Body of pancreas (tissue), 4 donors: Measurements from ENCODE around the gene PHOX2A. TPM values are rescaled to one million over a fixed set of nuclear protein-coding genes. Genes with fewer than 3 reads are reported as not detected.
A peak's percentile ranks its signal among the peaks of the same experiment; 100 is the strongest.

Experiments
- ATAC-seq: fragments of 150-250 bp; one replicate; pipeline ENCODE4 v1.9.1; 2016
- DNase-seq, 4 donors: peaks; one replicate each; pipeline ENCODE4 v3.0.0-alpha.2; 2019
- H3K27ac ChIP-seq, 4 donors: fragments of 200-600 bp; sonication (generic); 1 replicate in 3 of 4; 2 replicates in 1 of 4; pipeline versions ENCODE4 v1.5.1 to v1.6.1; 2016 to 2019; ENCODE audit warnings: mild to moderate bottlenecking in 1 of 4, mixed read lengths in 1 of 4, moderate library complexity in 1 of 4
- H3K27me3 ChIP-seq, 2 donors: fragments of 200-600 bp; sonication (generic); one replicate each; pipeline ENCODE4 v1.6.0; 2016; ENCODE audit warnings: mild to moderate bottlenecking in 1 of 2
- H3K36me3 ChIP-seq, 2 donors: fragments of 200-600 bp; sonication (generic); replicated peaks in 1 of 2; 2 replicates each; pipeline ENCODE4 v1.5.1; 2016; ENCODE audit warnings: low read depth in 2 of 2; ENCODE audit not compliant: insufficient read depth in 1 of 2
- H3K4me1 ChIP-seq: fragments of 200-600 bp; sonication (generic); one replicate; pipeline ENCODE4 v1.6.0; 2016
- H3K4me3 ChIP-seq, 2 donors: fragments of 200-600 bp; sonication (generic); 1 replicate in 1 of 2; 2 replicates in 1 of 2; pipeline ENCODE4 v1.5.1; 2016 to 2019
- H3K9me3 ChIP-seq, 3 donors: fragments of 200-600 bp; sonication (generic); 1 replicate in 2 of 3; 2 replicates in 1 of 3; pipeline ENCODE4 v1.5.1; 2016
- POLR2A ChIP-seq, 3 donors: fragments of 450-650 bp; IDR thresholded peaks; one replicate each; pipeline ENCODE4 v1.6.1; 2016; ENCODE audit warnings: antibody characterized with exemption in 3 of 3, mild to moderate bottlenecking in 2 of 3
- whole genome bisulfite sequencing, 2 donors: methylation state at CpG; one replicate each; pipeline ENCODE4 v1.1.5; 2017; 5-methylcytosine and 5-hydroxymethylcytosine counted together
- intact Hi-C: fragments of 100-400 bp; cut with DNase I; formaldehyde crosslinking; loops from one replicate; pipeline ENCODE4 v1.15.1; 2023
- total RNA-seq, 2 donors: library from RNA; depleted of rRNA; stranded (reverse); fragments of >200 nt; gene quantifications; one replicate each; pipeline ENCODE4 v1.1.0, GENCODE V29; 2016
- TF ChIP-seq, protein P1 (sequence below), 7 experiments: fragments of 450-650 bp in 4 of 7; fragments of 200-600 bp in 3 of 7; sonication (generic) in 3 of 7; IDR thresholded peaks; one replicate each; pipeline ENCODE4 v1.5.1; 2016 to 2019; ENCODE audit warnings: antibody characterized with exemption in 7 of 7

The PHOX2A gene
- total RNA-seq, 2 donors from 2014 or later: not detected

DNA sequence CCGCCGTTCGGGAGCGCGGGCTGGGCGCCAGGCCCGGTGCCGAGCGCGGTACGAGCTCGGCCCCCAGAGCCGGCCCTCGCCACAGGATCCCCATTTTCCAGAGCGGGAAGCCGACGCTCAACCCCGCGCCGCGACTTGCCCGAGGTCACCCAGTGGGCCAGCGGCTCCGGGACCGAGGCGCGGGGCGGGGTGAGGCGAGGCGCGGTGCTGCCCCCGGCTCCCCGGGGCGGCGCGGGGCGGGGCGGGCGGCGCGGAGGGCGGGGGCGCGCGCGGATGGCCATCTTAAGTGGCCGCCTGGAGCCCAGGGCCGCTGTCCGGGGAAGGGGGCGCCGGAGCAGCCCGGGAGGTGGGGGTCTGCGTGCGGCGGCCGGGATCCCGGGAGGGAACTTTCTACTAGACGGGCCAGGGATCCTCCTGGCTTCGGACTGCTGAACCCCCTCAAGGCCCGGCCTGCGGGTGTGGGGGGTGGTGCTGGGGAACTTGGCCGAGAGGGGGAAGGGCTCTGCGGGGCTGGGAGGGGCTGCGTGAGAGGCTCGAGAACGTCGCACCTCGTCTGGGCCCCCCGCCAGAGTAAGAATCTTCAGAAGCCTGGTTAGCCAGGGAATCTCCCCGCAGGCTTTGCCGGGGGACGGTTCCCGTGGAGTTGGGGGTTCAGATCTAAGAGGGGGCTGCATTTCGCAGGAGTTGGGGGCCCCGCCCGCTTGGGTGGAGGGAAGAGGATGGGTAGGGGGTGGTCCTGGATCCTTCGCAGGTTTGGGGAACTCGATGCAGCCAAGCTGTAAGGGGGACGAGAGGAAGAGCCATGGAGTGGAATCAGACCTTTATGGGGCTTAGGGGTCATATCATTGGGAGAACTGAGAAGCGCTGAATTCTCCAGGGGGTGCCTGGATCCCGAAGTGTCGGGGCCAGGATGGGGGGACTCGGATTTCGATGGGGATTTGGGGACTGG, 20.1 kb downstream of the PHOX2A start:
- intact Hi-C loops: no loop called here
- DNase-seq (peak in 3 of 4 donors; percentile 59 to 81 (median 75)), ATAC-seq (peak; percentile 73)
- TF ChIP-seq POLR2A (IDR thresholded peaks at IDR 0.05): peak in 2 of 3 donors; percentile 42 to 53
- TF ChIP-seq, protein P1, sequence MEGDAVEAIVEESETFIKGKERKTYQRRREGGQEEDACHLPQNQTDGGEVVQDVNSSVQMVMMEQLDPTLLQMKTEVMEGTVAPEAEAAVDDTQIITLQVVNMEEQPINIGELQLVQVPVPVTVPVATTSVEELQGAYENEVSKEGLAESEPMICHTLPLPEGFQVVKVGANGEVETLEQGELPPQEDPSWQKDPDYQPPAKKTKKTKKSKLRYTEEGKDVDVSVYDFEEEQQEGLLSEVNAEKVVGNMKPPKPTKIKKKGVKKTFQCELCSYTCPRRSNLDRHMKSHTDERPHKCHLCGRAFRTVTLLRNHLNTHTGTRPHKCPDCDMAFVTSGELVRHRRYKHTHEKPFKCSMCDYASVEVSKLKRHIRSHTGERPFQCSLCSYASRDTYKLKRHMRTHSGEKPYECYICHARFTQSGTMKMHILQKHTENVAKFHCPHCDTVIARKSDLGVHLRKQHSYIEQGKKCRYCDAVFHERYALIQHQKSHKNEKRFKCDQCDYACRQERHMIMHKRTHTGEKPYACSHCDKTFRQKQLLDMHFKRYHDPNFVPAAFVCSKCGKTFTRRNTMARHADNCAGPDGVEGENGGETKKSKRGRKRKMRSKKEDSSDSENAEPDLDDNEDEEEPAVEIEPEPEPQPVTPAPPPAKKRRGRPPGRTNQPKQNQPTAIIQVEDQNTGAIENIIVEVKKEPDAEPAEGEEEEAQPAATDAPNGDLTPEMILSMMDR (IDR thresholded peaks at IDR 0.05): no peak
- WGBS, 2 donors: 0 to 1% methylated on average over 12 to 69 of the region's 84 CpGs
- peaks cover 0 to 2% of the 10 kb centered on the region in 2 donors for H3K36me3 ChIP-seq
- H3K27me3 ChIP-seq: no peaks in the 10 kb centered on the region
- H3K27ac ChIP-seq: peak overlapping the region; percentile 82 to 99 (median 96)
- no peaks in the 10 kb centered on the region for H3K9me3 ChIP-seq
- peaks cover 21% of the 10 kb centered on the region for H3K4me1 ChIP-seq
- peak overlapping the region; percentile 33 to 60 for H3K4me3 ChIP-seq

GRCh38 chr11:72222907-72223614, 20.9 kb downstream of the PHOX2A start:
- no peaks in the 10 kb centered on the region for H3K27me3 ChIP-seq
- H3K4me1 ChIP-seq: peaks cover 21% of the 10 kb centered on the region
- DNase-seq (peak; percentile 95 to 97 (median 96)), ATAC-seq (peak; percentile 89)
- peak overlapping the region; percentile 82 to 99 (median 96) for H3K27ac ChIP-seq
- no peaks in the 10 kb centered on the region for H3K36me3 ChIP-seq
- no peaks in the 10 kb centered on the region for H3K9me3 ChIP-seq
- WGBS, 2 donors: 0 to 1% methylated on average over 2 to 46 of the region's 47 CpGs
- intact Hi-C loops: no loop called here
- peak overlapping the region; percentile 33 to 60 for H3K4me3 ChIP-seq
- TF ChIP-seq, protein P1 (IDR thresholded peaks at IDR 0.05): peak in 6 of 7 experiments; percentile 9 to 69 (median 30)
- TF ChIP-seq POLR2A (IDR thresholded peaks at IDR 0.05): peak; percentile 47 to 84 (median 80)

- intact Hi-C loops: no loop called here
- Histone ChIP-seq H3K27me3 (no peaks in the 10 kb centered on the region), H3K4me1 (peaks cover 21% of the 10 kb centered on the region), H3K27ac (peak overlapping the region; percentile 82 to 99 (median 96)), H3K9me3 (no peaks in the 10 kb centered on the region), H3K36me3 (no peaks in the 10 kb centered on the region), H3K4me3 (no peak overlapping the region)
- WGBS, 2 donors: 56 to 68% methylated on average over 6 of the region's 6 CpGs
- ATAC-seq: no peak
- no peak for DNase-seq
- no peak for TF ChIP-seq POLR2A (IDR thresholded peaks at IDR 0.05)
- TF ChIP-seq, protein P1 (IDR thresholded peaks at IDR 0.05): no peak
Measured at GRCh38 chr11:72222106-72222891, 21.7 kb downstream of the PHOX2A start.

DNA sequence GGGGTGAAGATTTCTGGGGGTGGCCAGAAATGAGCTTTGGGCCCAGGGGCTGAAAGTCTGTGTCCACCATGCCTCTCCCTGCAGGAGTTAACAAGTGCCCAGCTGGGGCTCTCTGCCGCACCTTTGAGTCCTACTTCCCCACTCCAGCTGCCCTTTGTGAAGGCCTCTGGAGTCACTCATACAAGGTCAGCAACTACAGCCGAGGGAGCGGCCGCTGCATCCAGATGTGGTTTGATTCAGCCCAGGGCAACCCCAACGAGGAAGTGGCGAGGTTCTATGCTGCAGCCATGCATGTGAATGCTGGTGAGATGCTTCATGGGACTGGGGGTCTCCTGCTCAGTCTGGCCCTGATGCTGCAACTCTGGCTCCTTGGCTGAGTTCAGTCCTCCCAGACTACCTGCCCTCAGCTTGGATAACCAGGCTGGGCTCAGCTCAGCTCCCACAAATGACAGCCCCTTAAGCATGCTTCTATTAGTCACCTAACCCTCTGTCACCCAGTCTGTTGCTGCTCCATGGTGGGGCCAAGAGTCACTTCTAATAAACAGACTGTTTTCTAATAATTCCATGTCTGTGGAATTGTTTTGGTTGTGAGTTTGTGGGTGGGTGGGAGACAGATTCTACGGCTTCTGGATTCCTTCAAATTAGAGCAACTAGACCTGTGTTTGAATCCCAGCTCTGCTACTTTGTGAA, 22.4 kb downstream of the PHOX2A start:
- WGBS, 2 donors: 81 to 87% methylated on average over 3 to 7 of the region's 7 CpGs
- no peak for TF ChIP-seq POLR2A (IDR thresholded peaks at IDR 0.05)
- TF ChIP-seq, protein P1 (IDR thresholded peaks at IDR 0.05): no peak
- Histone ChIP-seq H3K36me3 (no peaks in the 10 kb centered on the region), H3K4me1 (peaks cover 21% of the 10 kb centered on the region), H3K9me3 (no peaks in the 10 kb centered on the region), H3K27ac (peak overlapping the region in 1 of 4 donors; percentile 99), H3K4me3 (no peak overlapping the region), H3K27me3 (no peaks in the 10 kb centered on the region)
- ATAC-seq: no peak
- intact Hi-C loops: no loop called here
- DNase-seq: no peak
